Measurements from ENCODE around the gene STK10.

STK10 gene

DNA sequence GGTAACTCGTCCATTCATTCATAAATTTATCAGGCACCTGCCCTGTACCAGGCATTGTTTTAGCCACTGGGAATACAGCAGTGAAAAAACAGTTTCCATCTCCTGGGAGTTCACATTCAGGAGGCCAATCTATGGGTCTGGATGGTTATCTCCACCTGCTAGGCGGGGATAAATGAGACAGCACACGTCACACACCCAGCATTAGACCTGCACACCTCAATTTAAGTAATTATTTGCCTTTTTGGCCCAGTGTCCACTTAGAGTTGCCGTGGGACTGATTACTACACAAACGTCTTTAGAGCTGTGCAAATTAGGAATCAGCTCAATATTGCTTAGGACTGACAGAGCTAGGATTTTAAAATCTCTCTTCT, 46.1 kb downstream of the STK10 start:
- no peak overlapping the region for H3K4me3 ChIP-seq (ENCODE audit: low read depth, low read length)
- TF ChIP-seq, protein P1, sequence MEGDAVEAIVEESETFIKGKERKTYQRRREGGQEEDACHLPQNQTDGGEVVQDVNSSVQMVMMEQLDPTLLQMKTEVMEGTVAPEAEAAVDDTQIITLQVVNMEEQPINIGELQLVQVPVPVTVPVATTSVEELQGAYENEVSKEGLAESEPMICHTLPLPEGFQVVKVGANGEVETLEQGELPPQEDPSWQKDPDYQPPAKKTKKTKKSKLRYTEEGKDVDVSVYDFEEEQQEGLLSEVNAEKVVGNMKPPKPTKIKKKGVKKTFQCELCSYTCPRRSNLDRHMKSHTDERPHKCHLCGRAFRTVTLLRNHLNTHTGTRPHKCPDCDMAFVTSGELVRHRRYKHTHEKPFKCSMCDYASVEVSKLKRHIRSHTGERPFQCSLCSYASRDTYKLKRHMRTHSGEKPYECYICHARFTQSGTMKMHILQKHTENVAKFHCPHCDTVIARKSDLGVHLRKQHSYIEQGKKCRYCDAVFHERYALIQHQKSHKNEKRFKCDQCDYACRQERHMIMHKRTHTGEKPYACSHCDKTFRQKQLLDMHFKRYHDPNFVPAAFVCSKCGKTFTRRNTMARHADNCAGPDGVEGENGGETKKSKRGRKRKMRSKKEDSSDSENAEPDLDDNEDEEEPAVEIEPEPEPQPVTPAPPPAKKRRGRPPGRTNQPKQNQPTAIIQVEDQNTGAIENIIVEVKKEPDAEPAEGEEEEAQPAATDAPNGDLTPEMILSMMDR (IDR thresholded peaks at IDR 0.05; ENCODE audit: low read depth, low read length) = no peak

DNA sequence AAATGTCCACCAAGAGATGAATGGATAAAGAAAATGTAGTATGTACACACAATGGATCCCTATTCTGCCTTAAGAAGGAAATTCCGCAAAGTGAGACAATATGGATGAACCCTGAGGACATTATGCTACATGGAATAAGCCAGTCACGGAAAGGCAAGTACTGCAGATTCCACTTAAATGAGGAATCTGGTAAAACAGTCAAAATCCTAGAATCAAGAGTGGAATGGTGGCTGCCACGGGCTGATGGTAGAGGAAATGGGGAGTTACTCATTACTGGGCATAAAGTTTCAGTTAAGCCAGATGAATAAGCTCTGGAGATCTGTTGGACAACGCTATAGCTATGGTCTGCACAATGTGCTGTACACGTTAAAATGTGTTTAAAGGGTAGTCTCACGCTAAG, 47.2 kb downstream of the STK10 start:
- no peak overlapping the region for H3K4me3 ChIP-seq (ENCODE audit: low read depth, low read length)
- TF ChIP-seq, protein P1 (IDR thresholded peaks at IDR 0.05; ENCODE audit: low read depth, low read length) = no peak

DNA sequence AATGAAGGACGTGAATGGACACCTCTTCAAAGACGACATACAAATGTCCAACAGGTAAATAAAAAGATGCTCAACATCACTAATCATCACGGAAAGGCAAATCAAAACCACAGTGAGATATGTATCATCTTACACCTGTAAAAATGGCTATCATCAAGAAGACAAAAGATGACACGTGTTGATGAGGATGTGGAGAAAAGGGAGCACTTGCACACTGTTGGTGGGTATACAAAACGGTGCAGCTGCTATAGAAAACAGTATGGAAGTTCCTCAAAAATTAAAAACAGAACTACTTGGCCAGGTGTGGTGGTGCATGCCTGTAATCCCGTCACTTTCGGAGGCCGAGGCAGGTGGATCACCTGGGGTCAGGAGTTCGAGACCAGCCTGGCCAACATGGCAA, 47.9 kb downstream of the STK10 start:
- TF ChIP-seq, protein P1 (IDR thresholded peaks at IDR 0.05; ENCODE audit: low read depth, low read length) = no peak
- H3K4me3 ChIP-seq (ENCODE audit: low read depth, low read length) = no peak overlapping the region

DNA sequence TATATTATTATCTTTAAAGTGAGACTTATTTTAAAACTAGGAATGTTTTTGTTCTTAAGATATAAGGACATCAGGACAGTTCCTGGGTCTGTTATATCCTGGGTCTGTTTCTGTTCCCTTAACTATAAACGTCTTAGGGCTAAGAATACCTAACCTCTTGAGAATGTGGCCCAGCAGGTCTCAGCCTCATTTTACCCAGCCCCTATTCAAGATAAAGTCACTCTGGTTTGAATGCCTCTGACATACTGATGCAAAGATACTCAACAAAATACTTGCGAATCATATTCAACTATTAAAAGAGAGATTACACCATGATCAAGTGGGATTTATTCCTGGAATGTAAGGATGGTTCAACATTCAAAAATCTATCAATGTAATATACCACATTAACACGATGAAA, 51.0 kb downstream of the STK10 start:
- TF ChIP-seq, protein P1 (IDR thresholded peaks at IDR 0.05; ENCODE audit: low read depth, low read length) = no peak
- H3K4me3 ChIP-seq (ENCODE audit: low read depth, low read length) = no peak overlapping the region

DNA sequence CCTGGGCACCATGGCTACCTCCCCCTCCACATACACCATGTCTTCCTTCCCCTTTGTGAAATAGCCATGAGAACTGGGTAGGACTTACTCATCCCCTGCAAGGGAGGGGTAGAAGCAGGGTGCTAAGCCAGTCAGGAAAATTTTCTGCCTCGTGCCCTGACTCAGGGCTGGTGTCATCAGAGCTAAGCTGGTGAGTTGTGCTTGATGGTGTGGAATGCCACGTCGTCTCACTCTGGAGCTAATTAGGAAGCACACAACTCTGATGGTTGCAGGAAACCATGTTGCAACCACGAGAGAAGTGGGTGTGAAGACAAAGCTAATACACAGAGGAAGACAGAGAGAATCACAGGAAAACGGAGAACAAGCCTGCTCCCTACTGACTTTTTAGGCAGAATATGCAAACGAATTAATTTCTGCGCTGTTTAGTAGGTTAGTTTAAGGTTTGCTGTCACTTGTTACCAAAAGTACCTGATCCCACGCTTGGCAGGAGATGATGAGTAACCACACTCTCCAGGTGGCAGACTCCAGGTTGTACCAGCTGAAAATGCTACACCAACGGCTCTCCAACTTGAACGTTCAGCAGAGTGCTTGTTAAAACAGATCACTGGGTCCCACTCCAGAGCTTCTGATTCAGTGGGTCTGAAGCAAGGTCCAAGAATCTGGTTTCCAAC, 54.5 kb downstream of the STK10 start:
- TF ChIP-seq, protein P1 (IDR thresholded peaks at IDR 0.05; ENCODE audit: low read depth, low read length) = no peak
- H3K4me3 ChIP-seq (ENCODE audit: low read depth, low read length) = no peak overlapping the region

DNA sequence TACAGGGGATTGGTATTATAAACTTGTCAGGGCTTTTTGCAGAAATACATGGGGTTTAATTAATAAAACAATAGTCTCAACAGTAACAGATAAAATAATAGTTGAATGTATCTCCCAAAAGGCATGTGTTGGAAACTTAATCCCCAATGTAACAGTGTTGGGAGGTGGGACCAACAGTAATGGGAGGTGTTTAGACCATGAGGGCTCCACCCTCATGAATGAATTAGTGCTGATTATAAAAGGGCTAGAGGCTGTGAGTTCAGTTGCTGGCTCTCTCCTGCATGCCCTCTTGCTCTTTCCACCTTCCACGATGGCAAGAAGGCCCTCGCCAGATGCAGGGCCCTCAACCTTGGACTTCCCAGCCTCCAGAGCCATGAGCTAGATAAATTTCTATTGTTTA, 56.3 kb downstream of the STK10 start:
- TF ChIP-seq, protein P1 (IDR thresholded peaks at IDR 0.05; ENCODE audit: low read depth, low read length) = no peak
- no peak overlapping the region for H3K4me3 ChIP-seq (ENCODE audit: low read depth, low read length)

DNA sequence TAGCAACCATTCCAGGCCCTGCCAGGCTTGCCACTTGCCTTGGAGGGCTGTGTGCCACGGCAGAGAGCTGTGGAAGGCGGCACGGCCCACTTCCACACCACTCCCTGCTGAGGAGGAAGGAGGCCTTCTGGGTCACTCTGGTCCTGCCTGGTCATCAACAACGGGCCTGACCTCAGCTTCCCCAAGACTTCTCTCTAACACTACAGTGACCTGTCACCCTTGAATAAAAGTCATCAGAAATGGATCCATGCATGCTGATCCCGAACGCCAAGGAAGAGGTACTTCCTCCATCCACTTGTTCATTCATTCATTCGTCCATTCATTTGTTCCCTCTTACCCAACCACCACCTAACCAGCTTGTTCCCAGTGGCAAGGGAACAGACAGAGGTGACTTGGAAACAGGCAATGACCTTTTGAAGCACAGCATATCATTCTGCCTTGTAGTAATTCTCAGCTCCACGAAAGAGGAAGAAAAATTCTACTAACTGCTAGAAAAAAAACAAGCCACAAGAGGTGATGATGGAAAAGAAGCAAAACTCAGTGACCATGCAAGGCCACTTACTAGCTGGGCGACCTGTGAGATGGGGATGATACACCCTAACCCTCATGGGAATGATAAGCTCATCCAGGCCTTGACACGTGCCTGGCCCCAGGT, 58.6 kb downstream of the STK10 start:
- H3K4me3 ChIP-seq (ENCODE audit: low read depth, low read length) = no peak overlapping the region
- TF ChIP-seq, protein P1 (IDR thresholded peaks at IDR 0.05; ENCODE audit: low read depth, low read length) = no peak

Data from WI38 (cell line).